ENCODE data around the gene TTLL6. TPM values are rescaled to one million over a fixed set of nuclear protein-coding genes. Genes with fewer than 3 reads are reported as not detected.

TTLL6 gene
- polyA plus RNA-seq, 1 donor from 2014 or later: not detected

- Histone ChIP-seq H3K9me3 (ENCODE audit: low read length) (no peaks in the 10 kb centered on the region), H3K4me2 (ENCODE audit: low read length) (no peak overlapping the region), H2AFZ (ENCODE audit: low read depth, low read length) (no peak overlapping the region), H4K20me1 (ENCODE audit: insufficient read depth) (no peaks in the 10 kb centered on the region), H3K79me2 (replicated peaks; ENCODE audit: insufficient read depth, low read length) (no peaks in the 10 kb centered on the region), H3K9me2 (ENCODE audit: insufficient read depth, low read length) (no peaks in the 10 kb centered on the region), H3K27me3 (ENCODE audit: insufficient read depth, low read depth, low read length) (peaks cover 95% of the 10 kb centered on the region), H3F3A (ENCODE audit: insufficient read depth, low read length, poor library complexity, severe bottlenecking) (no peaks in the 10 kb centered on the region), H3K36me3 (ENCODE audit: insufficient read depth, low read length) (no peaks in the 10 kb centered on the region), H3K4me3 (ENCODE audit: low read length) (no peak overlapping the region), H3K27ac (ENCODE audit: low read length) (no peak overlapping the region), H3K9ac (ENCODE audit: low read length) (no peak overlapping the region)
- TF ChIP-seq EZH2 (IDR thresholded peaks at IDR 0.05; ENCODE audit: borderline replicate concordance, insufficient read depth, low read length, poor library complexity, severe bottlenecking) (no peak), TAF1 (IDR thresholded peaks at IDR 0.05; ENCODE audit: low read depth) (no peak), EP300 (conservative IDR thresholded peaks at IDR 0.05; ENCODE audit: poor library complexity, severe bottlenecking) (no peak), CTCF (IDR thresholded peaks at IDR 0.05; ENCODE audit: poor library complexity, severe bottlenecking) (no peak), RAD21 (conservative IDR thresholded peaks at IDR 0.05) (no peak), MXI1 (conservative IDR thresholded peaks at IDR 0.05; ENCODE audit: poor library complexity, severe bottlenecking) (no peak), SMC3 (conservative IDR thresholded peaks at IDR 0.05; ENCODE audit: poor library complexity) (no peak), REST (IDR thresholded peaks at IDR 0.05; ENCODE audit: borderline replicate concordance) (no peak), POLR2AphosphoS5 (IDR thresholded peaks at IDR 0.05) (no peak)
These were observed 61.7 kb downstream of the TTLL6 start for GRCh38 chr17:48755356-48755755.

- Histone ChIP-seq H3K9ac (ENCODE audit: low read length) (no peak overlapping the region), H3K9me3 (ENCODE audit: low read length) (no peaks in the 10 kb centered on the region), H3F3A (ENCODE audit: insufficient read depth, low read length, poor library complexity, severe bottlenecking) (no peaks in the 10 kb centered on the region), H4K20me1 (ENCODE audit: insufficient read depth) (no peaks in the 10 kb centered on the region), H3K4me3 (ENCODE audit: low read length) (no peak overlapping the region), H3K27ac (ENCODE audit: low read length) (no peak overlapping the region), H3K79me2 (replicated peaks; ENCODE audit: insufficient read depth, low read length) (no peaks in the 10 kb centered on the region), H3K4me2 (ENCODE audit: low read length) (no peak overlapping the region), H3K9me2 (ENCODE audit: insufficient read depth, low read length) (no peaks in the 10 kb centered on the region), H2AFZ (ENCODE audit: low read depth, low read length) (no peak overlapping the region), H3K27me3 (ENCODE audit: insufficient read depth, low read depth, low read length) (peaks cover 97% of the 10 kb centered on the region), H3K36me3 (ENCODE audit: insufficient read depth, low read length) (no peaks in the 10 kb centered on the region)
- no peak for TF ChIP-seq EZH2 (IDR thresholded peaks at IDR 0.05; ENCODE audit: borderline replicate concordance, insufficient read depth, low read length, poor library complexity, severe bottlenecking)
- no peak for TF ChIP-seq CTCF (IDR thresholded peaks at IDR 0.05; ENCODE audit: poor library complexity, severe bottlenecking)
- TF ChIP-seq SMC3 (conservative IDR thresholded peaks at IDR 0.05; ENCODE audit: poor library complexity): no peak
- no peak for TF ChIP-seq REST (IDR thresholded peaks at IDR 0.05; ENCODE audit: borderline replicate concordance)
- TF ChIP-seq POLR2AphosphoS5 (IDR thresholded peaks at IDR 0.05): no peak
- no peak for TF ChIP-seq MXI1 (conservative IDR thresholded peaks at IDR 0.05; ENCODE audit: poor library complexity, severe bottlenecking)
- TF ChIP-seq RAD21 (conservative IDR thresholded peaks at IDR 0.05): no peak
- TF ChIP-seq EP300 (conservative IDR thresholded peaks at IDR 0.05; ENCODE audit: poor library complexity, severe bottlenecking): no peak
- TF ChIP-seq TAF1 (IDR thresholded peaks at IDR 0.05; ENCODE audit: low read depth): no peak
These were observed 62.3 kb downstream of the TTLL6 start for GRCh38 chr17:48754500-48755261.
